Activated T-cell treated with anti-CD3 and anti-CD28 coated beads, Interleukin-2, amount 50 U/mL, for 4 hours (primary cell): ENCODE results near the gene TTC27. TPM values are rescaled to one million over a fixed set of nuclear protein-coding genes. Genes with fewer than 3 reads are reported as not detected.
A peak's percentile ranks its signal among the peaks of the same experiment; 100 is the strongest.

Source experiments
- ATAC-seq, 2 donors: fragments of 200-7000 bp; cut with Tn5 transposase; one replicate each; pipeline ENCODE4 v1.10.0; 2021
- DNase-seq: peaks from one replicate; pipeline ENCODE4 v3.0.0-alpha.2; 2020
- H3K27me3 Mint-ChIP-seq: one replicate; pipeline ENCODE4 v1.8.0; 2021; ENCODE audit warnings: low read depth, mixed read lengths
- H3K36me3 Mint-ChIP-seq: one replicate; pipeline ENCODE4 v1.8.0; 2022; ENCODE audit warnings: mixed read lengths; ENCODE audit not compliant: insufficient read depth
- H3K4me1 Mint-ChIP-seq: one replicate; pipeline ENCODE4 v1.8.0; 2021; ENCODE audit warnings: low read depth, mixed read lengths
- H3K4me3 Mint-ChIP-seq: one replicate; pipeline ENCODE4 v1.8.0; 2021; ENCODE audit warnings: mild to moderate bottlenecking, moderate library complexity, mixed read lengths
- H3K9me3 Mint-ChIP-seq: one replicate; pipeline ENCODE4 v1.8.0; 2021; ENCODE audit warnings: mixed read lengths
- total RNA-seq, 3 donors: library from RNA; stranded (reverse); gene quantifications; one replicate each; pipeline ENCODE4 v1.2.1, GENCODE V29; 2021

The TTC27 gene
- total RNA-seq, 3 donors from 2014 or later: 45.1 to 54.7 (median 53.4) TPM

DNA sequence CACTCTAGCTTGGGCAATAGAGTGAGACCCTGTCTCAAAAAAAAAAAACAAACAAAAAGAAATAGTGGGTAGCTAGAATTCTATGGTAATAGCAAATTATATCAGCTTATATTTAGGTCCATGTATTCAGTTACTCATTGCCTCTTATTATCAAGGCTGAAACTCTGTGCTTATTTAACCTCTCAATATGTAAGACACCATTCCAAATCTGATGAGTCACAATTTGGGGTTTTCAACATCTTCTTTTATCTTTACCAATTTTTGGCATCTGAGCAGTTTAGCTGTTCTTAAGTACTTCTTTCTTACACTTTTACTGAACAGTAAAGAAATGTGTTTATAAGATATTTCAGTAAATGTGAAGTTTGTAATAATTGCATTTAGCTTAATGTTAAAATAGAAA lies 69.3 kb downstream of the TTC27 start:
- no peak for DNase-seq
- H3K27me3 Mint-ChIP-seq: no peaks in the 10 kb centered on the region

DNA sequence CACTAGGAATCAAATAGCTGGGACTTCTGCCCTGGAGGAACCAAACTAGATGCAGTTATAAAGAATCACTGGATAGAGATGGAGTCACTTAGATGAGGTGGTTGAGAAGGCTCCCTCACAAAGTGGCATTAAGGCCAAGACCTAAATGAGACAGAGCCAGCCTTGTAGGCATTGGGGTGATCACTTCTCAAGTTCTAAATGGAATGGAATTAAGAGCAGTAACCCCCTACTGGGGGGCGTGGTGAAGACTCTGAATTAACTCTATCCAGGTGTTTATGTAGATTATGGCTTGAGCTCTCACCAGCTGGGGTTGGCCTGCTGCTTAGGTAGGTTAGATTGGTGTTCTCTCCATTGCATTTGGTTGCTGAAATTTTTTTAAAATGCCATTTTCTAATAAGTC lies 71.3 kb downstream of the TTC27 start:
- no peak for ATAC-seq
- no peaks in the 10 kb centered on the region for H3K27me3 Mint-ChIP-seq
- peaks cover 13% of the 10 kb centered on the region for H3K36me3 Mint-ChIP-seq
- H3K9me3 Mint-ChIP-seq: no peaks in the 10 kb centered on the region
- H3K4me1 Mint-ChIP-seq: peaks cover 3% of the 10 kb centered on the region
- DNase-seq: no peak
- no peak overlapping the region for H3K4me3 Mint-ChIP-seq

More for the DNA sequence above, 69.3 kb downstream of the TTC27 start:
- ATAC-seq: no peak
- Mint-ChIP-seq H3K4me3 (no peak overlapping the region), H3K4me1 (peaks cover 3% of the 10 kb centered on the region), H3K36me3 (peaks cover 4% of the 10 kb centered on the region), H3K9me3 (no peaks in the 10 kb centered on the region)

GRCh38 chr2:32701806-32702205 lies 74.0 kb downstream of the TTC27 start:
- Mint-ChIP-seq H3K4me3 (no peak overlapping the region), H3K36me3 (peaks cover 22% of the 10 kb centered on the region), H3K9me3 (no peaks in the 10 kb centered on the region), H3K4me1 (peaks cover 3% of the 10 kb centered on the region), H3K27me3 (no peaks in the 10 kb centered on the region)
- ATAC-seq (no peak), DNase-seq (no peak)

GRCh38 chr2:32702303-32703064 lies 74.6 kb downstream of the TTC27 start:
- ATAC-seq (no peak), DNase-seq (no peak)
- Mint-ChIP-seq H3K36me3 (peaks cover 22% of the 10 kb centered on the region), H3K9me3 (no peaks in the 10 kb centered on the region), H3K4me3 (no peak overlapping the region), H3K4me1 (peaks cover 3% of the 10 kb centered on the region), H3K27me3 (no peaks in the 10 kb centered on the region)

- ATAC-seq (no peak), DNase-seq (no peak)
- H3K4me3 Mint-ChIP-seq: no peak overlapping the region
- H3K27me3 Mint-ChIP-seq: no peaks in the 10 kb centered on the region
- H3K4me1 Mint-ChIP-seq: no peaks in the 10 kb centered on the region
- H3K36me3 Mint-ChIP-seq: peaks cover 31% of the 10 kb centered on the region
- H3K9me3 Mint-ChIP-seq: no peaks in the 10 kb centered on the region
Measured at GRCh38 chr2:32706815-32707579, 79.1 kb downstream of the TTC27 start.

DNA sequence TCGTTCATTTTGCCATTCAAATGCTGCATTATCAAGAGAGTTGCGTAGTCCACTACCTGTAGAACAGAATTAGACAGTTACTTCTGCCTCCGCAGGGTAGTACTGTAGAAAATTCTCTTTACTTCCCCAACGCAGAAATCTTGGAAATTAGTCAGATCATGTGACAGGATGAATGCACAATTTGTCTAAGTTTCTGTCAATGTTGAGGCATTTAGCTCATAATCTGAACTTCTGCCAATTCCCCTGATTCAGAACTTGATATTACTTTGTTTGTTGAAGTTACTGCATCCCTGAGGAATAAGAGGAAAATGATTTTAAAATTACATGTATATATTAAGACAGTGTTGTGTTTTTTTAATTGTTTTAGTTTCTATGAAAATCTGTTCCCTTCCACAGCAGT lies 83.4 kb downstream of the TTC27 start:
- Mint-ChIP-seq H3K36me3 (peaks cover 36% of the 10 kb centered on the region), H3K27me3 (no peaks in the 10 kb centered on the region), H3K4me1 (peaks cover 14% of the 10 kb centered on the region), H3K9me3 (peaks cover 5% of the 10 kb centered on the region), H3K4me3 (no peak overlapping the region)
- ATAC-seq (no peak), DNase-seq (no peak)

- ATAC-seq (no peak), DNase-seq (no peak)
- Mint-ChIP-seq H3K27me3 (no peaks in the 10 kb centered on the region), H3K9me3 (peaks cover 5% of the 10 kb centered on the region), H3K4me1 (peaks cover 14% of the 10 kb centered on the region), H3K36me3 (peaks cover 39% of the 10 kb centered on the region), H3K4me3 (no peak overlapping the region)
Measured at GRCh38 chr2:32711908-32712501, 84.2 kb downstream of the TTC27 start.

DNA sequence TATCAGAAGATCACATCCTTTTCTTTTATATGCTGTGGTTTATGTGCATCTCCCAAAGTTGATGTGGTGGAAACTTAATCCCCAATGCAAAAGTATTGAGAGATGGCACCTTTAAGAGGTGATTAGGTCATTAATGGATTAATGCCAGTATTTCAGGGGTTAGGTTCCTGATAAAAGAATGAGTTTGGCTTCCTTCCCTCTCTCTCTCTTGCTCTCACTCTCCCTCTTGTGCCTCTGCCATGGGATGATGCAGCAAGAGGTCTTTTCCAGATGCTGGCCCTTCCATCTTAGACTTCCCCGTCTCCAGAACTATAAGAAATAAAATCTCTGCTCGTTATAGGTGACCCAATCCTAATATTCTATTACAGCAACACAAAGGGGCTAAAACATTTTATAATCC lies 85.0 kb downstream of the TTC27 start:
- Mint-ChIP-seq H3K27me3 (no peaks in the 10 kb centered on the region), H3K4me3 (no peak overlapping the region), H3K36me3 (peaks cover 48% of the 10 kb centered on the region), H3K9me3 (peaks cover 5% of the 10 kb centered on the region), H3K4me1 (peaks cover 14% of the 10 kb centered on the region)
- no peak for ATAC-seq
- DNase-seq: no peak

DNA sequence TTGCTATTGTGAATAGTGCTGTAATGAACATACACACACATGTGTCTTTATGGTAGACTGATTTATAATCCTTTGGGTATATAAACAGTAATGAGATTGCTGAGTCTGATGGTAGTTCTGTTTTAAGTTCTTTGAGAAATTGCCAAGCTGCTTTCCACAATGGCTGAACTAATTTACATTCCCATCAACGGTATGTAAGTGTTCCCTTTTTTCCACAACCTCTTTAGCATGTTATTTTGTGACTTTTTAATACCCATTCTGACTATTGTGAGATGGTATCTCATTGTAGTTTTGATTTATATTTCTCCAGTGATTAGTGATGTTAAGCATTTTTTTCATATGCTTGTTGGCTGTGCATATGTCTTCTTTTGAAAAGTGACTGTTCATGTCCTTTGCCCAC lies 86.7 kb downstream of the TTC27 start:
- Mint-ChIP-seq H3K4me3 (no peak overlapping the region), H3K27me3 (no peaks in the 10 kb centered on the region), H3K9me3 (peaks cover 5% of the 10 kb centered on the region), H3K4me1 (peaks cover 15% of the 10 kb centered on the region), H3K36me3 (peaks cover 50% of the 10 kb centered on the region)
- no peak for ATAC-seq
- DNase-seq: no peak

- peaks cover 15% of the 10 kb centered on the region for H3K4me1 Mint-ChIP-seq
- peaks cover 5% of the 10 kb centered on the region for H3K9me3 Mint-ChIP-seq
- H3K27me3 Mint-ChIP-seq: no peaks in the 10 kb centered on the region
- no peak for DNase-seq
- peaks cover 48% of the 10 kb centered on the region for H3K36me3 Mint-ChIP-seq
- H3K4me3 Mint-ChIP-seq: no peak overlapping the region
- peak; percentile 58 to 89 for ATAC-seq
Measured at GRCh38 chr2:32715391-32715841, 87.6 kb downstream of the TTC27 start.

GRCh38 chr2:32715981-32716380 lies 88.1 kb downstream of the TTC27 start:
- DNase-seq (no peak), ATAC-seq (no peak)
- Mint-ChIP-seq H3K4me1 (peaks cover 15% of the 10 kb centered on the region), H3K36me3 (peaks cover 51% of the 10 kb centered on the region), H3K4me3 (no peak overlapping the region), H3K9me3 (peaks cover 5% of the 10 kb centered on the region), H3K27me3 (no peaks in the 10 kb centered on the region)

- H3K9me3 Mint-ChIP-seq: peaks cover 5% of the 10 kb centered on the region
- DNase-seq (no peak), ATAC-seq (no peak)
- H3K27me3 Mint-ChIP-seq: no peaks in the 10 kb centered on the region
- no peak overlapping the region for H3K4me3 Mint-ChIP-seq
- H3K4me1 Mint-ChIP-seq: peaks cover 15% of the 10 kb centered on the region
- H3K36me3 Mint-ChIP-seq: peaks cover 53% of the 10 kb centered on the region
Measured at GRCh38 chr2:32716598-32716997, 88.7 kb downstream of the TTC27 start.

- H3K9me3 Mint-ChIP-seq: peaks cover 2% of the 10 kb centered on the region
- H3K27me3 Mint-ChIP-seq: no peaks in the 10 kb centered on the region
- DNase-seq (no peak), ATAC-seq (no peak)
- peaks cover 15% of the 10 kb centered on the region for H3K4me1 Mint-ChIP-seq
- H3K36me3 Mint-ChIP-seq: peaks cover 54% of the 10 kb centered on the region
- H3K4me3 Mint-ChIP-seq: no peak overlapping the region
Measured at GRCh38 chr2:32718752-32719151, 90.9 kb downstream of the TTC27 start.

GRCh38 chr2:32719430-32719829 lies 91.6 kb downstream of the TTC27 start:
- no peak for DNase-seq
- Mint-ChIP-seq H3K4me1 (peaks cover 15% of the 10 kb centered on the region), H3K36me3 (peaks cover 55% of the 10 kb centered on the region), H3K27me3 (no peaks in the 10 kb centered on the region), H3K9me3 (no peaks in the 10 kb centered on the region), H3K4me3 (no peak overlapping the region)
- no peak for ATAC-seq
